ENCODE results near the gene URI1.

GRCh38 chr19:29927944-29928625 is 14.0 kb upstream of the URI1 start:
- no peak for TF ChIP-seq TAF1 (IDR thresholded peaks at IDR 0.05; ENCODE audit: borderline replicate concordance, low read depth, low read length)
- TF ChIP-seq TCF12 (IDR thresholded peaks at IDR 0.05), result no peak

All from SK-N-SH (cell line).